ENCODE results near the gene XCL2.
A peak's percentile ranks its signal among the peaks of the same experiment; 100 is the strongest.
"Not testable (repeated sequence)": the region's sequence is repeated elsewhere in the genome, so short reads cannot be mapped to it uniquely, and the experiment has no call there.

XCL2 gene

DNA sequence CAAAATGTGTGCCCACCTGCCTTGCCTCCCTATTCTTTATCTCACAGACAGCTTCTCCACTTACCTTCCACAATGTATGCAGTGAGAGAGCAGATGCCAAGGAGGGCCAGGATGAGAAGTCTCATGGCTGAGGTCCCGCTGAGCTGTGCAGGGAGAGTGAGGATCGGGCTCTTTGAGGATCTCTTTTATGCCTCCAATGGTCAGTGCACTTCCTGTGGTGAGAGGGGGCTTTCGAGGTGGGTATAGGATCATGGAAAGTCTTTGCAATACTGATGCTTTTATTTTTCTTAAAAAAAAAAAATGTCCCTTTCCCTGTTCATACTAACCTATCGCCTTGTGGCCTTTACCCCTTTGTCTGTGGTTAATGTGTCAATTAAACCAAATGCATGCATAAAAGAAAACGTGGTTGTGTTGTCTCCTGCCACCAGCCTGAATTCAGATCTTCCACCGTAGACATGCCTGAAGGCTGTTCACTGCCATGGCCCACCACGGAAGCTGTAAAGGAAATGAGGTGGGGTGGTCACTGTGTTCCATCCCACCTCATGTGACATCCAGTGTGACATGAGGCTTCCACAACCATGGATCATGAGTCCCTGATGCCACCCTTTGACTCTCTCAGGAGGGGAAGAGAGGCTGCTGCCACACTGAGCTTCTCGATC, at the start of gene XCL2:
TSS of gene XCL2 (minus strand) at position 158 of the 659 bp plus-strand sequence. CDS start at position 125, 33 bp downstream.
- not testable (repeated sequence) for DNase-seq

- DNase-seq, result no peak
Observed at GRCh38 chr1:168591641-168592250, 47.9 kb upstream of the XCL2 start.

DNA sequence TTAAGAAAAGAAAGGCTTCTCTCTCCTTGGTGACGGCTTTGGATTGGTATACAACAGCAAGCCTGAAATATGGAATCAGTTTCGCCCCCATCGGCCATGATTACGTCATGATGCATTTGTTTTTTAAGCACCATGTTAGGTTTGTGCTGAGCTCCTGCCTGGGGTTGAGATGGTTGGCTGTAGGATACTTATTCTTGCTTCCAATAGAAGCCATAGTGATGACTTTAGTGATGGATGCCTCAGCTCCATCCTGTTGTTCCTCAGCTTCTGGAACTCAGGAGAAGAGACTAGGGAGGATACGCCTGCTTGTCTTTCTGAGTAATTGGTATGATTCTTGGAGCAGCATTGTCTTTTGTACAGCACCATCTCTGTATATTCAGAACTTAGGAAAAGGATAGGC, 47.3 kb upstream of the XCL2 start:
- peak in 6 of 58 donors; percentile 6 to 33 (median 15) for DNase-seq

GRCh38 chr1:168589167-168589566, 45.4 kb upstream of the XCL2 start:
- no peak for DNase-seq

DNA sequence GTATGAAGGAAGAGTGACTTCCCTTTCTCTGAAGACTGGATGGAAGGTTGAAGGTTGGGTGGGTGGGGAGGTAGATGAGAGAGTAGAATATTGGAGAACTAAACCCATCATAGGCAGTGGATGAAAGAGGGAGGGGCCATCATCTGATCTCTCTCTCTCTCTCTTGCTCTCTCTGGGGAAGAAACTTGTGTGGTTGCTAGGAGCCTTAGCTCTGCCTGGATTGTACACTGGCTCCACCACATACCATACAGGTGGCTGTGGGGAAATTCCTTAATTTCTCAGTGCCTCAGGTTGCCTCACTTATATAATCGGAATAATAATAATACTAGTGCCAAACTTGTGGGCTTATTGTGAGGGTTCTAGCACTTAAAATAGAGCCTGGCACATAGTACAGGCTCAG, 42.1 kb upstream of the XCL2 start:
- no peak for DNase-seq

DNA sequence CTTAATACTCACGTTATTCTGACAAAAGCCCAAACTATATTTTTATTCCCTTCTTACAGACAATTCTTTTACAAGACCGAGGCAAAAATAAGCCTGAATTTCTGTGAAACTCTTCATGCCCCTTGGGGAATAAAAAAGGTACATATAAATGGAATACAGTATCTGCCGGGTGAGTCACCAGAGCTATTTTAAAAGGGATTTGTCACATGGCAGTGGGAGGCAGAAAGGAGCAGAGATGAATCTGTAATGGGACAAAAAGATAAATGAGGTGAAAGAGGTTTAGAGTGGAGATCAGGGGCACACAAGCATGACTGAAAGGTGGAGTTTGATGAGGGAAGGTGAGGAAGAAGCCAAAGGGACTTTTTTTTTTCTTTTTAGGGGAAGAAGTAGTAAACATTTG, 41.4 kb upstream of the XCL2 start:
- peak in 13 of 58 donors; percentile 0 to 24 (median 12) for DNase-seq

GRCh38 chr1:168583571-168583970, 39.8 kb upstream of the XCL2 start:
- DNase-seq, result no peak

- no peak for DNase-seq
Observed at GRCh38 chr1:168582688-168583336, 39.0 kb upstream of the XCL2 start.

GRCh38 chr1:168581817-168582572, 38.2 kb upstream of the XCL2 start:
- DNase-seq, result no peak

- DNase-seq, result peak in 2 of 58 donors; percentile 1 to 15
Observed at GRCh38 chr1:168580991-168581390, 37.2 kb upstream of the XCL2 start.

GRCh38 chr1:168580290-168580689, 36.5 kb upstream of the XCL2 start:
- DNase-seq, result not testable (repeated sequence)

DNA sequence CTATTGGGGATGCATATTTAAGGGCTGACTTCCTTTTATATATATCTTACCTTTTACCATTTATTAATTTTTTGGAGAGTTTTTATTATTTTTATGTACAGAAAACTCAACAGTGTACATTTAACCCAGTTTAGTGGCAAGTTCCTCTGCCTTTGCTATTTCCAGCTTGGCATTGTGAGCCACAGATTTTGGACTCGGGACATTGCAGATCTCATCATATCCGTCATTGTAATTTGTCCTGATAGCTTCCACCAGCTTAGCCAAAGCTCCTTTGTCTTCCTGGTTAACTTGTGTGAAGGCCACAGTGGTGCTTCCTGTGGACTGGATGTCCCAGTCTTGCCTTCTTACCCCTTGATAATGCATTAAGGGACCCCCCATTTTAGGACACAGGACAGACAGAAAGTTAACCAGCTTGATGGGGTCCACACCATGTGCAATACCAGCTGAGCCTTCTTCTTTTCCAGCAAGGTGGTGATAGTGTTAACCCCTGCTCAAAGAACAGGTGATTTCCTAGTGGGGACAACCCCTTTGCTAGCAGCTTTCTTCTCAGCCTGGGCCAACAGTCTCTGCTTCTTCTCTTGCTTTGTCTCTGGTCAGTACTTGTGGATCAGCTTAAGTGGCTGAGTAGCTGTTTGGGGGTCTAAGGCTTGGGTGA, 34.9 kb upstream of the XCL2 start:
- DNase-seq, result not testable (repeated sequence)

GRCh38 chr1:168576245-168576688, 32.5 kb upstream of the XCL2 start, which contains the start of gene XCL1:
Gene XCL1 (plus strand): TSS chr1:168576605. CDS start chr1:168576638, 33 bp downstream.
- DNase-seq, result not testable (repeated sequence)

GRCh38 chr1:168574234-168574633, 30.4 kb upstream of the XCL2 start:
- DNase-seq, result peak in 4 of 58 donors; percentile 1 to 6 (median 5)

DNA sequence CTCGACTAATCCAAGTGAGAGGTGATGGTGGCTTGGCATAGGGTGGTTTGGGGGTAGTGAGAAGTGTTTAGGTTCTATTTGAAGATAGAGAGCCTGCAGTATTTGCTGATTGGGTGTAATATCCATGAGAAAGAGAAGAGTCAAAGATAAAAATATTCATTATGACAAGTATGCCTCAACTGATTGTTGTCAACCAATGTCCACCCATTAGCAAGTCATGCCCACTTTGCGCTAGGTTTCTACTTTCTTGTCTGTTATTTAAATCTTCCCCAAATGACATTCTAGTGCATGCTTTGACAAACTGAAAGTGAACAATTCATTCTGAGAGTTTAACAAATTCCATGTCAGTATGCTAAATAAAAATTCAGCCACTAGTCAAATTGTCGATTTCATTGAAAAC, 28.8 kb upstream of the XCL2 start:
- DNase-seq, result no peak

- DNase-seq, result no peak
Observed at GRCh38 chr1:168570652-168571051, 26.9 kb upstream of the XCL2 start.

DNA sequence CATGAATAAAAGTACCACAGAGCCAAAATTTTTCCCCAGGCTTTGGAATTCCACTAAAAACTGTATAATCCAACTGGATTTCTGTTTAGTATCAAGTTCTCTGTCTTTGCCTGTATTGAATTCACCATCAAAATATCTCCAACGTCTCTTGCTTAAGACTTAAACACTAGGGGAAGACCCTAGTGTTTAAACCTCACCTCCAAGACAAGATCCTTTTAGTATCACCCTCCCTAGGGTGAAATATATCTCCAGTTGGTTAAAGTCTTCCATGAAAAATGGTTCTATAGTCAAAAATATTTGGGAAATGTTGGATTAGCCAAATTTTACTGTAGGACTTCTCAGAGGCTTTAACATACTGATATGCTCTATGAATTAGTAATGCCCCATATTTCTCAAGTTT, 24.5 kb upstream of the XCL2 start:
- DNase-seq, result no peak

DNA sequence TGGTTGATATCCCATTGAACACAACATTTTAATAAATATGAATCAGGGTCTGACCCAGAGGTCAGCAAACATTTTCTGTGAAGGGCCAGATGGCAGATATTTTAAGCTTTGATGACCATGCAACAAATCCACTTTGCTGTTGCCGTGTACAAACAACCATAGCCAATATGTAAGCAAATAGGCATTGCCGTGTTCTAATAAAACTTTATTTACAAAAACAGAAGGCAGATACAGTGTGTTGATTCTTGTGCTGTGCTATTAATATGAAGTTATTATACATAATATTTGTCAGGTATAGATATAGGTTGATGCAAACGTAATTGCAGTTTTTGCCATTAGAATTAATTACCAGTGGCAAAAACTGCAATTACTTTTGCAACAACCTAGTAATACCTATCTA, 23.8 kb upstream of the XCL2 start:
- DNase-seq, result no peak

- DNase-seq, result no peak
Observed at GRCh38 chr1:168567007-168567406, 23.2 kb upstream of the XCL2 start.

GRCh38 chr1:168565825-168566224, 22.0 kb upstream of the XCL2 start:
- DNase-seq, result no peak

DNA sequence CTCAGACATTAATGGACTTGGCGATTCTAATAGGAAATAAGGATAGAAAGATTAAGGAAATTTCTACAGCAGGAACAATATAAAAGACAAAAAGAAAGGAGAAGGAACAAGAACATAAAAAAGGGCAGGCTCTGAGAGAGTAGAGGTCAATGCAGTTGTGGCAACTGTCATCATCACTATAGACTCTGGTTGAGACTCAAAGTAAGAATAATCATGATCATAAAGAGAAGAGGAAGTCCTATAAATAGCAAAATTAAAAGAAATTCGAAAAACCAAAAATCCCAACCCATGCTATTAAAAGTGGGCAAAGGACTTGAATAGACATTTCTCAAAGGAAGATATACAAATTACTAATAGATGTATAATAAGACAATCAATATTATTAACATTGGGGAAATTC, 18.2 kb upstream of the XCL2 start:
- DNase-seq, result no peak

All from anterior cingulate cortex (tissue), 58 donors.